HG03039 (cell line): ENCODE results near the gene NUP214.
"Not testable (repeated sequence)": the region's sequence is repeated elsewhere in the genome, so short reads cannot be mapped to it uniquely, and the experiment has no call there.

ENCODE experiments used
- ATAC-seq: cut with Tn5 transposase; IDR thresholded peaks from one replicate; pipeline ENCODE4 v1.9.1; 2021; ENCODE audit warnings: mild to moderate bottlenecking, moderate library complexity; ENCODE audit not compliant: unreplicated experiment

Gene NUP214

GRCh38 chr9:131096269-131097125 is 28.9 kb upstream of the NUP214 start, which contains the start of gene AIF1L:
AIF1L (plus strand) TSS chr9:131096531; CDS start chr9:131096630, 99 bp downstream.
- no peak for ATAC-seq

GRCh38 chr9:131097126-131097947 is 28.0 kb upstream of the NUP214 start:
- no peak for ATAC-seq

DNA sequence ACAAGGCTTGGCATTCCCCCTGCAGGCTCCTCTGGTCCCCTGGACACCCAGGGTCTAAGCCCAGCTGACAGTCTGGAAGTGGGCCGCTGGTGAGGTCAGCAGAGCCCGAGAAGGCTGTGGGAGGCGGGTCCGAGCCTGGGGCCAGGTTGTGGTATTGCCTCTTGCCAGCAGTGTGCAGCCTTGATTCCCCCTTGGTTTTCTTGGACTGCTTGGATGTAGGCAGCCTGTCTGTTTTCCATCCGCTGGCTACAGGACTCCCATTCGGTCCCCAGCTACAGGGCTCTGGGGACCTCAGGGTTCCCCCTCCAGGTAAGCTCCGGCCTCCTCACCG is 27.5 kb upstream of the NUP214 start:
- no peak for ATAC-seq

DNA sequence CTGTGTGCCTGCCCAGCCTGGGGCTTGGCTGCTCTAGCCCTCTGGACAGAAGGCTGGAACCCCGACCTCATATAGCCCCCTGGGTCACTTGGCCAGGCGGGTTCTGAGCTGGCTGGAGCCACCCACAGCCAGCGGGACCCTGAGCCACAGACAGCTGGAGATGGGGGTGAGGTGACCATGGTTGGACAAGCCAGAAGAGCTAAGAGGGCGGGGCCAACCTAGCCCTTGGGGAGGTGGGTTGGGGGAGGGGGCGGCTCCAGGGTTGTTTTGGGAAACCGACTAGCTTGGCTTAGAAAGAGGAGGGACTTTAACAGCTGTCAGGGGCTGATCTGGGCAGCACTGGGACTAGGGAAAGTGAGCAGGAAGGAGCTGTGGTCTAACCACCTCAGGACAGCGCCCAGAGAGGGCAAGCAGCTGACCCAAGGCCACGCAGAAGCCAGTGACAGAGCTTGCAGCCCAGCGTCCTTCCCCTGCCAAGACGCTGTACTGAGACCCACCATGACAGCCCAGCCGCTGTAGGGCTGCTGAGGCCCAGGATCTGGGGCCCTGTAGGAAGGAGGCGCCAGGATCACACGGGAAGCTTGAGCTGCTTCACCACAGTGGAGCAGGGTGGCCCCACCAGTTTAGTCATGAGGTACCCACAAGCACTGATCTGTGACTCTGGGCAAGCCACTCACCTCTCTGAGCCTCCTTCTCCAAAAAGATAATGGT is 26.8 kb upstream of the NUP214 start:
- no peak for ATAC-seq

DNA sequence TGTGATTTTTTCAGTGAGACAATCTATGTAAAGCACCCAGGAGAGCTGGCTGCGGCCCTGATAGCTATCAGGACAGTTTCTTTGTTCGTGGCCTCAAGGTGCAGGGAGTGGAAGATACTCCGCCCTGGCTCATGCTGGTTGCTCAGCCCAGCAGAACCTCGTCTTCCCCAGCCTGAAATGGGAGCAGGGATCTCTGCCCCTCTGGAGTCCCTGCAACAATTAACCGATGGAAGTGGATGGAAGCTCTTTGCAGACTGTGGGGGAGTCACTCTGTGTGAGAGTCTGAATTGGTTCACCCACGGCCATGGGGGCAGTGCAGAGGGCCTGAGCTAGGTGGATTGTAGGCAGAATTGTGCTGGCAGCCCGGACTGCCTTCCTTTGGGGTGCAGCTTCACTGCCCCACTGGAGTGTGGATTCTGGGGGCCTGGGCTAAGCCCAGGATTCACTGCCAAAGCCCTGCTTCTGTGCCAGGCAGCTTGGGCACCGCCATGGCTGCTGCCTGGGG is 26.2 kb upstream of the NUP214 start:
- ATAC-seq: no peak

- not testable (repeated sequence) for ATAC-seq
Observed at GRCh38 chr9:131099845-131100244, 25.5 kb upstream of the NUP214 start.

- no peak for ATAC-seq
Observed at GRCh38 chr9:131100445-131100844, 24.9 kb upstream of the NUP214 start.

DNA sequence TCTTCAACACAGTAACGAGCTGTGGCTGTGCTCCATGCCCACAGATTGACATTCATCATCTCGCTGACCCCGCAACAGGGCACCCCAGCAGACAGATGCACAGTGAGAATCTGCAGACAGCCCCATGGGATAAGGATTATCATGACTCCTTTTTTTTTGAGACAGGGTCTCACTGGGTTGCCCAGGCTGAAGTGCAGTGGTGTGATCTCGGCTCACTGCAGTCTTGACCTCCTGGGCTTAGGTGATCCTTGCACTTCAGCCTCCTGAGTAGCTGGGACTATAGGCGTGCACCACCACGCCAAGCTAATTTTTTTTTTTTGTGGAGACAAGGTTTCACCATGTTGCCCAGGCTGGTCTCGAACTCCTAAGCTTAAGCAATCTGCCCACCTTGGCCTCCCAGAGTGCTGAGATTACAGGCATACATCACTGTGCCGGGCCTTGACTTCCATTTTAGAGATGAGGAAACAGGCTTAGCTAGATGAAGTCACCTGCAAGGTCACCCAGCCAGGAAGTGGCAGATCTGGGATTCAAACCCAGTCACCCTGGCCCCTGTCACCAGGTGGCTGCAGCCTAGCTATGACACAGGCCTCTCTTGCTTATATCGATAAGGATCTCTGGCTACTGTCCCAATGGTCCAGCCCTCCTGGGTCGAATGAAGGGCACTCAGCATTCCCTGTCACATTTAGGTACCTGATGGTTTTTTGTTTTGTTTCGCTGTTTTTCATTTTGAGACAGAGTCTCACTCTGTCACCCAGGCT is 24.0 kb upstream of the NUP214 start:
- no peak for ATAC-seq

GRCh38 chr9:131103024-131103423 is 22.4 kb upstream of the NUP214 start:
- ATAC-seq: no peak

DNA sequence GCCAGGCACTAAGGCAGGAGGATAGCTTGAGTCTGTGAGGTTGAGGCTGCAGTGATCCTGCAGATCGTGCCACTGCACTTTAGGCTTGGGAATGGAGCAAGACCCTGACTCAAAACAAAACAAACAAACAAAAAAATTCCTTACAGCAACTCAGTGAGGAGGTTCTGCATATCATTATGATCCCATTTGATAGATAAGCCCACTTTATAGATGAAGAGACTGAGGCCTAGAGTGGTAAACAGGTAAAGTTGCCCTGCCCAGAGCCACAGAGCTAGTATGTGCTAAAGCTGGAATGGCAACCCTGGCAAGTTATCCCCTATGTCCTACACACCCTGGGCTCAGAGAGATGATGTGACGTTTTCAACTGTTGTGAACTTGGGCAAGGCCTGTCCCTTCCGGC is 21.9 kb upstream of the NUP214 start:
- no peak for ATAC-seq

- ATAC-seq: no peak
Observed at GRCh38 chr9:131104016-131104740, 21.2 kb upstream of the NUP214 start.

DNA sequence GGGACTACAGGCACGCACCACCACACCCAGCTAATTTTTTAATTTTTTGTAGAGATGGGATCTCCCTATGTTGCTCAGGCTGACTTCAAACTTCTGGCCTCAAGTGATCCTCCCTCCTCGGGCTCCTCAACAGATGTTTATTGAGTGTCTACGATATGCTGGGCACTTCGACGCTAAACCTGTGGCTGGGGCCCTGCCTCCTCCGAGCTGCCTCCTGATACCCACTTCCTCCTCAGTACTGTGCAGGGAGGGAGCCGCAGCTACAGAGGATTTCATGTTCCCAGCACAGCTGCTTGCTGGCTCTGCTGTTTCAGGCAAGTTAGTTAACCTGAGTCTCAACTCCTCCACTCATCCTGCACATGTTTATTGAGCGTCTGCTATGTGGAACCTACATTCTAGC is 19.4 kb upstream of the NUP214 start:
- ATAC-seq: no peak

DNA sequence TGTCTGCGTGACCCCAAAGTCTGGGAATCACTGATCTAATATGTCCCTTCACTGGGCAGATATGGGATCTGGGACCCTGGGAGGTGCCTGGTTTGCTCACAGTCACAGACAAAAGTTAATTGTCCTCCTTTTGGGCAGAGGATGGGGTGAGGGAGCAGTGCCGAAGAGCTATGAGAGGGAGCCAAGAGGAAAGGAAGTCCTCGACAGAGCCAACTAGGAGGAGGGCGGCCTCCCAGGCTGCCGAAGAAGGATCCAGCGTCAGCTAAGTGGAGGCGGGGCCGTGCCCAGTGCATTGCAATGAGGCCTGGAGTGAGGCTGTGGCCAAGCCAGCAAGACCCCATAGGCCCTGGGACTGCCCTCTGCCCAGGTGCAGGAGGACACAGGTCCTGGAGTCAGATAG is 17.6 kb upstream of the NUP214 start:
- no peak for ATAC-seq

GRCh38 chr9:131111186-131111853 is 14.1 kb upstream of the NUP214 start:
- ATAC-seq: no peak

GRCh38 chr9:131111854-131112311 is 13.5 kb upstream of the NUP214 start:
- ATAC-seq: no peak

- ATAC-seq: no peak
Observed at GRCh38 chr9:131112374-131113154, 12.8 kb upstream of the NUP214 start.

DNA sequence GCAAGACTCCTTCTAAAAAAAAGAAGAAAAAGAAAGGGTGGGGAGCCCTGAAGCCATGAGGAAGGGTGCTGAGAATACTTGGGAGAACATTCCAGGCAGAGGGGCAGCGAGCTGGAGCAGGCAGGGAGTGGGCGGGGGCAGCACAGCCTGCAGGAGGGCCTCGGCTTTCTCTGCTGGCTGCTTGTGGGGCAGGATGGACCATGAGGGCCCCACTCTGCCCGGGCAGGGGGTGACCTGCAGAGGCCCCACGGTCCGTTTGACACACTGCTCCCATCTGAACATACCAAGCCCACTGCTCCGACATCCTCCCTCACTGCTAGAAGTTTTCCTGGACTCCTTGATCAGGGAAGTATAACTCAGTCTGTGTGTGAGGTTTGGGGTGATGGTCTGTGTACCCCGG is 11.7 kb upstream of the NUP214 start:
- ATAC-seq: no peak

GRCh38 chr9:131114084-131114535 is 11.3 kb upstream of the NUP214 start:
- no peak for ATAC-seq
